Measurements from ENCODE around the gene CAMK1G. TPM values are rescaled to one million over a fixed set of nuclear protein-coding genes. Genes with fewer than 3 reads are reported as not detected.

CAMK1G gene
- under 1 TPM in 2 of 4 donors, not detected in 2; 0.23 to 0.34 TPM for total RNA-seq

GRCh38 chr1:209583408-209583807 is at the start of gene CAMK1G:
Gene CAMK1G, plus strand, starts transcription at chr1:209583714. Its CDS starts 11,270 bp downstream, at chr1:209594984.
- H3K27me3 ChIP-seq, result peaks cover 47% of the 10 kb centered on the region
- H3K27ac ChIP-seq, result no peak within 1 kb of the TSS
- no peaks in the 10 kb centered on the region for H3K9me3 ChIP-seq
- DNase-seq (ENCODE audit: low spot score in 2 of 2), result no peak
- H3K4me1 ChIP-seq, result peaks cover 12% of the 10 kb centered on the region
- H3K36me3 ChIP-seq, result no peaks in the 10 kb centered on the region
- WGBS, result 25% methylated on average over 6 of the region's 6 CpGs
- TF ChIP-seq EP300 (IDR thresholded peaks at IDR 0.05) (no peak), POLR2AphosphoS5 (IDR thresholded peaks at IDR 0.05) (no peak), POLR2A (IDR thresholded peaks at IDR 0.05) (no peak), CTCF (IDR thresholded peaks at IDR 0.05) (no peak)
- H3K4me3 ChIP-seq, result peak within 1 kb of the TSS; percentile 4

DNA sequence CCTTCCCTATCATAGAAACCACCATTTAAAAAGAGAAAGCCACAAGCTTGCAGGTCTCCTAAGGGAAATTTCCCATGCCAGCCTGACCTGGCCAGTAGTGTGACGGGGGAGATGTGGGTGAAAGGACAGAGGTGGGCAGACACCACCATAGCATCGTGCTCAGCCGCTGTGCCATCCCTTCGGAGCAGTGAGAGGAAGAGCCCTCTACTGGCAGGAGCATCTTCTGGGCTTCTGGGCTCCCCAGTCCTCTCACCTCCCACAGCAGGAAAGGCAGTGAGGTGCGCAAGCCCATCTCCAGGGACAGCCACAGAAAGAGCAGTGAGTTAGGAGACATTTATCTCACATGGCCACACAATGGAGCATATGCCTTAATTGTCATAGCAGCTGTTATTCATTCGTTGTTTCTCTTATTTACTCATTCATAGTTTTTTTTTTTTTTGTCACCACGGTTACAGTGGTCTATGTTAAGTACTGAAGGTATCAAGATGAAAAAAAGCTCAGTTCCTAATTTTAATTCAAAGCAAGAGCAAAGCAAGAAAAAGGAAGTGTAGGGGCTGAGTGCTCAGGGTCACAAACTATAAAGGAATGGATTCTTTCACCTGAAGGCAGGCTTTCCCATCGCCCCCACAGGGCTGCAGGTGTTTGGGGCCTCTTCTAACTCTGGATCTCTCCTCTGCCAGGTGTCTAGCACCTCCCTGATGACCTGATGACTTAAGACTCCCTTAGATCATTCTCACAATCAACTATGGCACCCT is 48.8 kb upstream of the CAMK1G start:
- Histone ChIP-seq H3K27me3 (peaks cover 5% of the 10 kb centered on the region), H3K9me3 (no peaks in the 10 kb centered on the region), H3K4me1 (peaks cover 8% of the 10 kb centered on the region), H3K27ac (no peak overlapping the region), H3K36me3 (no peaks in the 10 kb centered on the region), H3K4me3 (no peak overlapping the region)
- no peak for DNase-seq (ENCODE audit: low spot score in 2 of 2)
- 85% methylated on average over 8 of the region's 8 CpGs for WGBS
- TF ChIP-seq POLR2AphosphoS5 (IDR thresholded peaks at IDR 0.05) (no peak), EP300 (IDR thresholded peaks at IDR 0.05) (no peak), POLR2A (IDR thresholded peaks at IDR 0.05) (no peak), CTCF (IDR thresholded peaks at IDR 0.05) (no peak)

DNA sequence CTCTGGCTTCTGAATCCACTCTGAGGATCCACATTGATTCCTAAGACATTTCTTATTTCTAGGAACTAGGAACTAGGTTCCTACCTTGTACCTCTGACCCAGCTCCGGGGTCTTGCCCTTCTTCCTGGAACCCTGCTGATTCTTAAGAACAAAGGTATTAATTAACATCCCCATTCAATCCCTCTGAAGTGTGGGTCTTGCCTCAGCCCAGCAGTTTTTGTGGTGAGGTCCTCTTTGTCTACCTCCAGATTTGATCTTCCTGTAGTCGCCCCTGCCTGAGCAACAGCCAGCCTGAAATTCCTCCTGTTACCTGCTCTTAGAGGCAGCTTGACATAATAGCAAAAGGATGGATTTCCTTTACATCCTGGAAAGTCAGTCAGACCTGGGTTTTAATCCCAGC is 46.7 kb upstream of the CAMK1G start:
- TF ChIP-seq EP300 (IDR thresholded peaks at IDR 0.05), result no peak
- no peak for TF ChIP-seq CTCF (IDR thresholded peaks at IDR 0.05)
- no peak for TF ChIP-seq POLR2A (IDR thresholded peaks at IDR 0.05)
- no peak for TF ChIP-seq POLR2AphosphoS5 (IDR thresholded peaks at IDR 0.05)
- Histone ChIP-seq H3K4me1 (peaks cover 8% of the 10 kb centered on the region), H3K27ac (no peak overlapping the region), H3K9me3 (no peaks in the 10 kb centered on the region), H3K36me3 (no peaks in the 10 kb centered on the region), H3K27me3 (peaks cover 4% of the 10 kb centered on the region), H3K4me3 (no peak overlapping the region)
- peak in 1 of 2 donors; percentile 43 for DNase-seq (ENCODE audit: low spot score in 2 of 2)
- 76% methylated on average over 2 of the region's 2 CpGs for WGBS

- no peaks in the 10 kb centered on the region for H3K9me3 ChIP-seq
- TF ChIP-seq EP300 (IDR thresholded peaks at IDR 0.05) (no peak), POLR2AphosphoS5 (IDR thresholded peaks at IDR 0.05) (no peak), POLR2A (IDR thresholded peaks at IDR 0.05) (no peak), CTCF (IDR thresholded peaks at IDR 0.05) (no peak)
- WGBS, result 100% methylated on average over 1 of the region's 1 CpG
Measured at GRCh38 chr1:209537336-209538114, 46.0 kb upstream of the CAMK1G start.

DNA sequence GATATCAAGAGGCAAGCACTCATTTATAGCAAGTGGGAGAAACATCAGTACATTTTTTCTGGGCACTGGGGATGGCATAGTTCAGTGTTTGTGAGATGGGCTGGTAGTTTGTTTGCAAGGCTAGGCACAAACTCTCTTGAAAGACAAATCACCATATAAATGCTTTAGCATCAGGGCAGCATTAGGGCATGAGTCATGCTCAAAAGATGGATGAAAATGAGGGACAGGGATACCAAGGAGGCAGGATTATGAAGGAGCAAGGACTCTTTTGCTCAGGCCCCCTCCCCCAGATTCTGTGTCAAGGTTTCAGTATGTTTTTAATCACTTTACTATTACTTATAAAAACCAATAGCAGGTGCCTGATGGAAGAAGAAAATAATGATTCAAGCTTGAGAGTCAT is 43.9 kb upstream of the CAMK1G start:
- Histone ChIP-seq H3K27me3 (peaks cover 4% of the 10 kb centered on the region), H3K9me3 (no peaks in the 10 kb centered on the region), H3K27ac (no peak overlapping the region), H3K4me3 (no peak overlapping the region), H3K4me1 (no peaks in the 10 kb centered on the region), H3K36me3 (no peaks in the 10 kb centered on the region)
- TF ChIP-seq POLR2AphosphoS5 (IDR thresholded peaks at IDR 0.05) (no peak), POLR2A (IDR thresholded peaks at IDR 0.05) (no peak), CTCF (IDR thresholded peaks at IDR 0.05) (no peak), EP300 (IDR thresholded peaks at IDR 0.05) (no peak)
- DNase-seq (ENCODE audit: low spot score in 2 of 2), result no peak

More at GRCh38 chr1:209537336-209538114, 46.0 kb upstream of the CAMK1G start:
- peaks cover 4% of the 10 kb centered on the region for H3K27me3 ChIP-seq
- H3K4me1 ChIP-seq, result peaks cover 6% of the 10 kb centered on the region
- H3K27ac ChIP-seq, result no peak overlapping the region
- DNase-seq (ENCODE audit: low spot score in 2 of 2), result no peak
- no peak overlapping the region for H3K4me3 ChIP-seq
- no peaks in the 10 kb centered on the region for H3K36me3 ChIP-seq
